22Rv1 (cell line): ENCODE results near the gene PSAT1.

Source experiments
- CTCF ChIP-seq: fragments of 450-650 bp; IDR thresholded peaks from 2 replicates; pipeline ENCODE4 v1.5.1; 2017; ENCODE audit warnings: mild to moderate bottlenecking
- ZFX ChIP-seq: fragments of 450-650 bp; IDR thresholded peaks from 2 replicates; pipeline ENCODE4 v1.6.1; 2017; ENCODE audit warnings: antibody characterized with exemption, borderline replicate concordance

- TF ChIP-seq CTCF (no peak), ZFX (no peak)
Observed at GRCh38 chr9:78286946-78287388, 10.0 kb upstream of the PSAT1 start.
